Breast epithelium (tissue), 3 donors: ENCODE results near the gene SNTG2.

Experiments
- POLR2A ChIP-seq: fragments of 450-650 bp; IDR thresholded peaks from one replicate; pipeline ENCODE4 v1.6.1; 2016; ENCODE audit warnings: antibody characterized with exemption, mild to moderate bottlenecking, moderate library complexity
- TF ChIP-seq, protein P1 (sequence below), 3 donors: fragments of 450-650 bp; IDR thresholded peaks; one replicate each; pipeline ENCODE4 v1.5.1; 2016 to 2017; ENCODE audit warnings: antibody characterized with exemption in 3 of 3, mild to moderate bottlenecking in 3 of 3, moderate library complexity in 3 of 3

DNA sequence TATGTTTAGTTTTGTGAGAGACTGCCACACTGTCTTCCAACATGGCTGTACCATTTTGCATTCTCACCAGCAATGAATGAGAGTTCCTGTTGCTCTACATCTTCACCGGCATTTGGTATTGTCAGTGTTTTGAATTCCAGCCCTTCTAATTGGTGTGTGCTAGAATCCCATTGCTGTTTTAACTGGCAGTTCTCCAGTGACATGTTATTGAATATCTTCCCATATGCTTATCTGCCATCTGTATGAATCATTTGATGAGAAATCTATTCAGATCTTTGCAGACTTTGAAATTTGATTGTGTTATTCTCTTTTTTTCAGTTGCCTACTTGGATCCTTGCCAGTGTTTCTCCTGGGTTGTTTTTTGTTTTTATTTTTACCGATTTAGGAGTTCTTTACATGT, 99.0 kb downstream of the SNTG2 start:
- TF ChIP-seq, protein P1, sequence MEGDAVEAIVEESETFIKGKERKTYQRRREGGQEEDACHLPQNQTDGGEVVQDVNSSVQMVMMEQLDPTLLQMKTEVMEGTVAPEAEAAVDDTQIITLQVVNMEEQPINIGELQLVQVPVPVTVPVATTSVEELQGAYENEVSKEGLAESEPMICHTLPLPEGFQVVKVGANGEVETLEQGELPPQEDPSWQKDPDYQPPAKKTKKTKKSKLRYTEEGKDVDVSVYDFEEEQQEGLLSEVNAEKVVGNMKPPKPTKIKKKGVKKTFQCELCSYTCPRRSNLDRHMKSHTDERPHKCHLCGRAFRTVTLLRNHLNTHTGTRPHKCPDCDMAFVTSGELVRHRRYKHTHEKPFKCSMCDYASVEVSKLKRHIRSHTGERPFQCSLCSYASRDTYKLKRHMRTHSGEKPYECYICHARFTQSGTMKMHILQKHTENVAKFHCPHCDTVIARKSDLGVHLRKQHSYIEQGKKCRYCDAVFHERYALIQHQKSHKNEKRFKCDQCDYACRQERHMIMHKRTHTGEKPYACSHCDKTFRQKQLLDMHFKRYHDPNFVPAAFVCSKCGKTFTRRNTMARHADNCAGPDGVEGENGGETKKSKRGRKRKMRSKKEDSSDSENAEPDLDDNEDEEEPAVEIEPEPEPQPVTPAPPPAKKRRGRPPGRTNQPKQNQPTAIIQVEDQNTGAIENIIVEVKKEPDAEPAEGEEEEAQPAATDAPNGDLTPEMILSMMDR (IDR thresholded peaks at IDR 0.05) = no peak
- TF ChIP-seq POLR2A = no peak
